ENCODE data around the gene UROS.
A peak's percentile ranks its signal among the peaks of the same experiment; 100 is the strongest.

DNA sequence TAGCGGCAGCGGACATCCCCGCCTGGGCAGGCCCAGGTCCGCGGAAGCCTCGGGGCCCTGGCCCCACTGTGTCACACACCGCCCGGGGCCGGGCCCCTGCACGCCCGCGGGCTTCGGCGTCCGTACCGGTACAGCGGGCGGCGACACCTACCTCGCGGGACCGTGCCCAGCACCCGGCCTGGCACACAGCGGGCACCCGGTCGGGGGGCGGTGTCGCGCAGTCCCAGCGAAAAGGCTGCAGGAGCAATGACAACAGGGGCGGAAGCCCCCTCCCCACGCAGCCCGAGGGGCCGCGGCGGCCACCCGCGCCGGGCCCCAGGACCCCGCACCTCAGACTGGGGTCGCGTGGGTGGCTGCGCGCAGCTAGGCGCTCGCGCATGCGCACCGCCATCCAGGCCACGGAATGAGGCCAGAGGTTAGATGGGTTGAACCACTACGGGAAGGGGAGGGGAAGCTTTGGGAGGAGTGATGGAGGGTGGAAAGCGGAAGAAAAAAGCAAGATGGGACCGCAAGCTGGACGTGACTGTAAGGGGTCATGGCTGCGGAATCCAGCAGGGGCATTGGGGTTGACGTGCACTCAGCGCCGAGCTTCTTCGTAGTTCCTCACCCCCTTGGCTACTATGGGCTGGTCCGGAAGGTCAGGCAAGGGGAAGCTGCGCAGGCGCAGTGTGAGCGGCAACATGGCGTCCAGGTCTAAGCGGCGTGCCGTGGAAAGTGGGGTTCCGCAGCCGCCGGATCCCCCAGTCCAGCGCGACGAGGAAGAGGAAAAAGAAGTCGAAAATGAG lies at the start of gene UROS, which contains the start of gene BCCIP:
- TF ChIP-seq, protein P1, sequence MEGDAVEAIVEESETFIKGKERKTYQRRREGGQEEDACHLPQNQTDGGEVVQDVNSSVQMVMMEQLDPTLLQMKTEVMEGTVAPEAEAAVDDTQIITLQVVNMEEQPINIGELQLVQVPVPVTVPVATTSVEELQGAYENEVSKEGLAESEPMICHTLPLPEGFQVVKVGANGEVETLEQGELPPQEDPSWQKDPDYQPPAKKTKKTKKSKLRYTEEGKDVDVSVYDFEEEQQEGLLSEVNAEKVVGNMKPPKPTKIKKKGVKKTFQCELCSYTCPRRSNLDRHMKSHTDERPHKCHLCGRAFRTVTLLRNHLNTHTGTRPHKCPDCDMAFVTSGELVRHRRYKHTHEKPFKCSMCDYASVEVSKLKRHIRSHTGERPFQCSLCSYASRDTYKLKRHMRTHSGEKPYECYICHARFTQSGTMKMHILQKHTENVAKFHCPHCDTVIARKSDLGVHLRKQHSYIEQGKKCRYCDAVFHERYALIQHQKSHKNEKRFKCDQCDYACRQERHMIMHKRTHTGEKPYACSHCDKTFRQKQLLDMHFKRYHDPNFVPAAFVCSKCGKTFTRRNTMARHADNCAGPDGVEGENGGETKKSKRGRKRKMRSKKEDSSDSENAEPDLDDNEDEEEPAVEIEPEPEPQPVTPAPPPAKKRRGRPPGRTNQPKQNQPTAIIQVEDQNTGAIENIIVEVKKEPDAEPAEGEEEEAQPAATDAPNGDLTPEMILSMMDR (IDR thresholded peaks at IDR 0.05) = no peak
- peak; percentile 30 to 44 for TF ChIP-seq POLR2A (IDR thresholded peaks at IDR 0.05)
